Stimulated activated CD4-positive, alpha-beta T cell treated with anti-CD3 and anti-CD28 coated beads, Interleukin-1b, Interleukin-23, amount 100 ng/mL, for 1 hour (primary cell): ENCODE measurements around the gene LRRN3.

ENCODE experiments used
- DNase-seq, 2 donors: peaks; one replicate each; pipeline ENCODE4 v3.0.0-alpha.2; 2020; ENCODE audit warnings: low read depth in 2 of 2

The LRRN3 gene

DNA sequence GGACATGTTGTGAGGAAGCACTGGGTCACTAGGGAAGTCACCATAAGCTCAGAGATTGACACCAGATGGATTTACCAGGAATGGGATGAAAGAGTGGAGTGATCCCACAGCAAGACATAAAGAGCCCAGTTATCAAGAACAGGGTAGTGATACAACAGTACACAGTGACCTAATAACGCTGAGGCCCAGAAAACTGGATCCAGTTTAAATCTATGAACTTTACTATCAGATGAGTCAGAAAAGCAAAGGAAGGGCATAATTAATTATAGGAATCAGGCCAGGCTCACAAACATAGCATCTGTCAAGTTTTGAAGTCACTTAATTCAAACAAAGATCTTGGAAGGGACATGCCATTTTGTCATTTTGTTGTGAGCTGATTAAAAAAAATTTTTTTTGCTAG is 73.5 kb downstream of the LRRN3 start:
- DNase-seq = no peak

DNA sequence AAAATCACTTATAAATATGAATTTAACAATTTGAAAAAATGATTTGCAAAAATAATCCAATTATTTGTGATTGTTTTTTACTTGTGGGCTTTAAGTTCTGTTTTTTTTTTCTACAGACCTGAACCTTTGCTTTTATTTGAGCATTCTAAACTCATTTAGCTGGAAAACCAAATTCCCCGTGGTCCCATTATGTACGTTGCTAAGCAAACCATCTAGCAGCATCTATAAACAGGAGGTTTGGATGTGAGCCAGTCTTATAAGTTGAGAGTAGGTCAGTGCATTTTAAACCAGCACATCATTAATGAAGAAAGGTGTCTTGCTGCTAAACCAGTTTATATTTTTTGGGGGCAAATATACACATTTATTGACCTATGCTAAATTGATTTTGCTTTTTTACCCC is 77.3 kb downstream of the LRRN3 start:
- no peak for DNase-seq

DNA sequence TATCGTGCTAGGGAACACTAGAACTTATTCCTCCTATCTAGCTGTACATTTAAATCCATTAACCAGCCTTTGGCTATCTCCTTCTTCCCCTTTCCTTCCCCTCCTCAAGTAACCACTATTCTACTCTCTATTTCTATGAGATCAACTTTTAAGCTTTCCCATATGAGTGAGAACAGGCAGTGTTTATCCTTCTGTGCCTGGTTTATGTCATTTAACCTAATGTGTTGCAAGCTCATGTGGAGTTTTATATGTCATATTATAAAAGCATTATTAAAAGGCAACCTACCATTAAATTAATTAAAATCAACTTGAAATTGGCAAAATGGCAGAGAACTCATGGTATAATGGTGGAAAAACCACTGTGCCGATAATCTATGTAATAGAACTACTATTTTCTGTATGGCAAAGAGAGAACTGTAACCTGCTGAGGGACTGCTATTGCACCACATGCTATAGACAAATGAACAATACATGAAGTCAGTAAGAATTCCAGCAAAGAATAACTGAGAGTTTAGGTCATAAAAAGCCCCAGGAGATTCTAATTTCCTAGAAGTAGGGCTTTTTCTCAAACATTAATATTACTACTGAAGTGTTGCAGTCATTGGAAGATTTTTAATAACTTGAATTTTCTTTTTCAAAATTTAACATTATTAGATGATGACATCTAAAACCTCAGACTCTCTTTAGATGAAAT is 81.8 kb downstream of the LRRN3 start:
- no peak for DNase-seq

DNA sequence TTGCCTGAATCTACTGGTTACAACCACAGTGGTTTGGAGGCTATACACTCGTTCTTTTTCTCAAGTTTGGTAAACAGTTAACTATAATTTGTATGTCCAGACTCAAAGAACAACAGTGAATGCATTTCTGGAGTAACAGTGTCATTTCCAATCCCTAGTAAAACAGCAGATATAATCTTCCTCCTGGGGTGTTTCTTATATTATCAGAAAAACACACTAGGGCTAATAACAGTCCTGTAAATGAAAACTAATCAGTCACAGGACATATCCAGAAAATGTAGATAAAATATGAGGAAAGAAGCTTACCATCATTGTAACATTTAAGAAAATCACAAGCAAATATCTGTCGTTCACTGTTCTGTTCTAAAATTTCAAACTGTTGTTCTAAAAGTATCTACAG is 82.6 kb downstream of the LRRN3 start:
- DNase-seq = no peak

DNA sequence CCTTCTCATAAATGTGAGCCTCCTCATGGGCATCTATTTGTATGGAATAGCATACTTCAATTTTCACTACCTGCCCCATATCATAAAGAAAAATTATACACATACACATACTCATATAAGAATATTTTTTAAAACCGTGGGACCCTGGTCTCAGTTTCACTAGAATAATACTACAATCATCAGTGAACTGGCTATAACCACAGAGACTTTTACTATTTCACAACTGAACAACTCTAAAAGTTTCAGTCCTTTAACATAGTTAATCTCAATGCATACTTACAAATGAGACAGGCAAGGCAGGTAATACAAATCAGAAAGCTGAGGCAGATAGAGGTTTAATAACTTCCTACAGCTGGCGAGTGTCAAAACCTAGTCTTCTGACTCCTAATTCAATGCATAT is 83.1 kb downstream of the LRRN3 start:
- no peak for DNase-seq

DNA sequence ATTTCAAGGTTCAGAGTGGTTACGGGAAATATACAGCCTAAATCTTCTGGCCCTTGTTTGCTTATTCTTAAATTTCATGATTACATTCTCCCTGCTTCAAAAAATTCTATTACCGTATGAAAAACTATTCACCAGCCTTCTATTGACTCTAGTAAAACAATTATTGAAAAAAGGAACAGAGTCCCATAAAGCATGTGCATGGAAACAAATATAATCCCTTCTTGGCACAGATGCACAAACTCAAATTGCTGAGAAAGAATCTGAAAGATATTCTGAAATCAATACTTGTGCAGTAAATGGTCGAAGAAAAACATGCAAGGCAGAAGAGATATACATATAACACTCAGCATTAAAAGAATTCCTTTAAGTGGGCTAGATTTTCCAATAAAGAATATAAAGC is 83.6 kb downstream of the LRRN3 start:
- no peak for DNase-seq
